Gastrocnemius medialis (tissue), 4 donors: ENCODE results near the gene FTH1. TPM values are rescaled to one million over a fixed set of nuclear protein-coding genes. Genes with fewer than 3 reads are reported as not detected.
"Not testable (repeated sequence)": the region's sequence is repeated elsewhere in the genome, so short reads cannot be mapped to it uniquely, and the experiment has no call there.

ENCODE experiments used
- ATAC-seq, 2 donors: fragments of 150-250 bp; one replicate each; pipeline ENCODE4 v1.9.1; 2016
- DNase-seq, 2 donors: peaks; one replicate each; pipeline ENCODE4 v3.0.0-alpha.2; 2019
- H3K27ac ChIP-seq, 4 donors: fragments of 200-600 bp; sonication (generic); 1 replicate in 1 of 4; 2 replicates in 3 of 4; pipeline ENCODE4 v1.5.1; 2016 to 2018; ENCODE audit warnings: mild to moderate bottlenecking in 2 of 4, moderate library complexity in 1 of 4
- H3K27me3 ChIP-seq, 3 donors: fragments of 200-600 bp; sonication (generic) in 2 of 3; 1 replicate in 1 of 3; 2 replicates in 2 of 3; pipeline versions ENCODE4 v1.5.1 to v1.6.0; 2016 to 2019; ENCODE audit warnings: mild to moderate bottlenecking in 1 of 3, moderate library complexity in 1 of 3
- H3K36me3 ChIP-seq, 2 donors: fragments of 200-600 bp; sonication (generic) in 1 of 2; one replicate each; pipeline ENCODE4 v1.5.1; 2017 to 2018
- H3K4me1 ChIP-seq, 2 donors: fragments of 200-600 bp; sonication (generic) in 1 of 2; one replicate each; pipeline ENCODE4 v1.5.1; 2016 to 2017; ENCODE audit warnings: mild to moderate bottlenecking in 2 of 2
- H3K4me3 ChIP-seq, 4 donors: fragments of 200-600 bp; sonication (generic) in 3 of 4; 1 replicate in 1 of 4; 2 replicates in 3 of 4; pipeline ENCODE4 v1.5.1; 2016 to 2019; ENCODE audit warnings: mild to moderate bottlenecking in 2 of 4
- H3K9me3 ChIP-seq, 3 donors: fragments of 200-600 bp; sonication (generic) in 2 of 3; 1 replicate in 1 of 3; 2 replicates in 2 of 3; pipeline ENCODE4 v1.5.1; 2016 to 2019
- POLR2A ChIP-seq, 2 donors: fragments of 450-650 bp; IDR thresholded peaks; one replicate each; pipeline ENCODE4 v1.6.1; 2017; ENCODE audit warnings: antibody characterized with exemption in 2 of 2, mild to moderate bottlenecking in 2 of 2, moderate library complexity in 2 of 2
- in situ Hi-C, 4 donors: fragments of 200-750 bp; cut with MboI; loops; one replicate each; pipeline versions ENCODE4 v1.15.0 to v1.8.0; 2017; ENCODE audit warnings: low sequenced_read_pairs in 4 of 4
- intact Hi-C: fragments of 100-400 bp; cut with DNase I; formaldehyde crosslinking; loops from one replicate; pipeline ENCODE4 v1.15.1; 2023; ENCODE audit warnings: low total_unique reads
- total RNA-seq, 4 donors: library from RNA; depleted of rRNA; stranded (reverse); fragments of >200 nt; gene quantifications; one replicate each; pipeline versions ENCODE4 v1.1.0 to v1.2.3, GENCODE V29; 2016
- TF ChIP-seq, protein P1 (sequence below), 5 experiments: fragments of 450-650 bp in 3 of 5; fragments of 200-600 bp in 2 of 5; sonication (generic) in 2 of 5; IDR thresholded peaks in 4 of 5; conservative IDR thresholded peaks in 1 of 5; 1 replicate in 4 of 5; 2 replicates in 1 of 5; pipeline ENCODE4 v1.5.1; 2016 to 2019; ENCODE audit warnings: antibody characterized with exemption in 5 of 5, mild to moderate bottlenecking in 3 of 5, moderate library complexity in 3 of 5

Gene FTH1
- total RNA-seq, 4 donors from 2014 or later: 1,340 to 3,366 (median 1,705) TPM

DNA sequence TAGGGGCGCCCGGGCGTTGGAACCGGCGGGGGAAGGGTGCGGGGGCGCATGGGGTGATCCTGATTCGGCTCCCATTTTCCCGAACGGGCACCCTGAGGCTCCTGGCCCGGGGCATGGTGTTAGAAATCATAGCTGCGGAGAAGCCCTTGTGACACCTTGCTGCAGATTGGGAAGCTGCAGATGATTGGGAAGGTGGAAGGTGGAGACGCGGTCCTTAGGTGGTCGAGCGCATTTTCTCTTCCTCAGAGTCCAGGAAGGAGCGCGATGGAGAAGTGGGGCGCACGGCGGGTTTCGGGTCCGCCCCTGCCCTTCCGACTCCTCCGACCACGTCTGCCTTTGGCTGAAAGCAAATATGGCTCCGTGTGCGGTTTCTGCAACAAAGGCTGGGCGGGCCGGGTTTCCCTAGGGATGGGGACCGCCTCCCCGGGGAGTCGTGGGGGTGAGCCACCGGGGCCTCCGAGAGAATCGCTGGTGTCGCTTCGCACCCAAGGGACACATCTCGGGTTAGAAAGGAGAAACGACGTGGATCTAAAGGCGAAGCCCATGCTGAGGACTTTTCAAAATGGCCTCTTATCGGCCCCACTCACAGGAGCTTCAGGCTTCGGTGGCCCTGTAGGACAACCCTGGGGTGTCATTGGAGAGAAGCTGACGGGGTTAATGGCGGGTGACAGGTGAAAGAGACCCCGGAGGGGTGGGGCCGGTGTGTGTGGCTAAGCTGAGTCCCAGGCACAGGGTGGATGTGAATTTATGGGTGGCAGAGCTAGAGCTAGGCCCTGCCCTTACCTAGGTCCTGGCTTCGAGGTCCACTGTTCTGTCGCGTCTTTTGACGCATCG is 707 bp upstream of the FTH1 start:
- Histone ChIP-seq H3K4me3 (peak overlapping the region; percentile 83 to 94 (median 91)), H3K27ac (peak overlapping the region; percentile 93 to 100 (median 99)), H3K4me1 (peaks cover 56 to 68% of the 10 kb centered on the region in 2 donors), H3K27me3 (no peaks in the 10 kb centered on the region), H3K36me3 (peaks cover 0 to 27% of the 10 kb centered on the region in 2 donors), H3K9me3 (no peaks in the 10 kb centered on the region)
- ATAC-seq: peak; percentile 4
- DNase-seq: no peak
- intact Hi-C loops: loop anchor here (1.0 to 10.0 kb wide), 3 partner anchors 77 to 273 kb away; partner anchors contain the start of genes FADS3, FEN1 and TMEM258
- TF ChIP-seq, protein P1, sequence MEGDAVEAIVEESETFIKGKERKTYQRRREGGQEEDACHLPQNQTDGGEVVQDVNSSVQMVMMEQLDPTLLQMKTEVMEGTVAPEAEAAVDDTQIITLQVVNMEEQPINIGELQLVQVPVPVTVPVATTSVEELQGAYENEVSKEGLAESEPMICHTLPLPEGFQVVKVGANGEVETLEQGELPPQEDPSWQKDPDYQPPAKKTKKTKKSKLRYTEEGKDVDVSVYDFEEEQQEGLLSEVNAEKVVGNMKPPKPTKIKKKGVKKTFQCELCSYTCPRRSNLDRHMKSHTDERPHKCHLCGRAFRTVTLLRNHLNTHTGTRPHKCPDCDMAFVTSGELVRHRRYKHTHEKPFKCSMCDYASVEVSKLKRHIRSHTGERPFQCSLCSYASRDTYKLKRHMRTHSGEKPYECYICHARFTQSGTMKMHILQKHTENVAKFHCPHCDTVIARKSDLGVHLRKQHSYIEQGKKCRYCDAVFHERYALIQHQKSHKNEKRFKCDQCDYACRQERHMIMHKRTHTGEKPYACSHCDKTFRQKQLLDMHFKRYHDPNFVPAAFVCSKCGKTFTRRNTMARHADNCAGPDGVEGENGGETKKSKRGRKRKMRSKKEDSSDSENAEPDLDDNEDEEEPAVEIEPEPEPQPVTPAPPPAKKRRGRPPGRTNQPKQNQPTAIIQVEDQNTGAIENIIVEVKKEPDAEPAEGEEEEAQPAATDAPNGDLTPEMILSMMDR (IDR thresholded peaks at IDR 0.05 in 4 of 5, conservative IDR thresholded peaks at IDR 0.05 in 1 of 5): no peak
- TF ChIP-seq POLR2A (IDR thresholded peaks at IDR 0.05): no peak
- in situ Hi-C loops: no loop called here

DNA sequence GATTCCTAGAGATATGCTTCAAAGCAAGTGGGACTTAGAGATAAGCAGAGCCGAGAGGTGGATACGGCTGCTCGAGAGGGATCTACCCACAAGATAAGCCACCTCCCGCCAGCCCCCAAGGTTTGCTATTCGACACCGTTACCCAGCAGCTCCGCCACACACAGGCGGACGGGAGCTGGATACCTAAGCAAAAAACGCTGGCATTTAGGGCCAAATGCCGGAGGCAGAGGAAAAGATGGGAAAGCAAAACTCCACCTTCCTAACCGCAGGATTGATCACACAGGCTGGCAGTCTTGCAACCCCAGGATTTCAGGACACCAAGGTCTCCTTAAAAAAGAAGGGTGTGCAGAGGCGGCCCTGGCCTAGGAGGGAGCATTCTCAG is 709 bp downstream of the FTH1 start:
- peaks cover 0 to 27% of the 10 kb centered on the region in 2 donors for H3K36me3 ChIP-seq
- intact Hi-C loops: loop anchor here (1.0 to 10.0 kb wide), 3 partner anchors 75 to 272 kb away; partner anchors contain the start of genes FADS3, FEN1 and TMEM258
- in situ Hi-C loops: no loop called here
- peaks cover 56 to 66% of the 10 kb centered on the region in 2 donors for H3K4me1 ChIP-seq
- peak overlapping the region; percentile 83 to 94 (median 91) for H3K4me3 ChIP-seq
- no peaks in the 10 kb centered on the region for H3K9me3 ChIP-seq
- H3K27me3 ChIP-seq: no peaks in the 10 kb centered on the region
- TF ChIP-seq POLR2A (IDR thresholded peaks at IDR 0.05): no peak
- TF ChIP-seq, protein P1 (IDR thresholded peaks at IDR 0.05 in 4 of 5, conservative IDR thresholded peaks at IDR 0.05 in 1 of 5): no peak
- H3K27ac ChIP-seq: peak overlapping the region; percentile 93 to 100 (median 99)
- ATAC-seq (no peak), DNase-seq (no peak)

DNA sequence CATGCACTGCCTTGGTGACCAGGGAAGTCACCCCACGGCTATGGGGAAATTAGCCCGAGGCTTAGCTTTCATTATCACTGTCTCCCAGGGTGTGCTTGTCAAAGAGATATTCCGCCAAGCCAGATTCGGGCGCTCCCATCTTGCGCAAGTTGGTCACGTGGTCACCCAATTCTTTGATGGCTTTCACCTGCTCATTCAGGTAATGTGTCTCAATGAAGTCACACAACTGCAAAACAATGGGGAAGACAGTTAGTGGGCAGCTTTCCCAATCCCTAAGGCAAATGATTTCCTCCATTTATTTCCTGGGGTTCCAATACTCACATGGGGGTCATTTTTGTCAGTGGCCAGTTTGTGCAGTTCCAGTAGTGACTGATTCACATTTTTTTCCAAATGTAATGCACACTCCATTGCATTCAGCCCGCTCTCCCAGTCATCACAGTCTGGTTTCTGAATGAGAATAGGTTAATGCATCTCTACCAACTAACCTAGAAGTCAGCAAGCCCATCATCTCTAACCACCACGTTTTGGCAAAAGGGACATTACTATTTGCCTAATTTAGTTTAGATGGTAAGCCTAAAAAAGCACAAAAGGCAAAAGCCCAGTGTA is 2.7 kb downstream of the FTH1 start:
- intact Hi-C loops: loop anchor here (5.0 to 10.0 kb wide), 2 partner anchors 172 to 270 kb away; partner anchors contain the start of genes FEN1 and TMEM258
- not testable (repeated sequence) for DNase-seq

DNA sequence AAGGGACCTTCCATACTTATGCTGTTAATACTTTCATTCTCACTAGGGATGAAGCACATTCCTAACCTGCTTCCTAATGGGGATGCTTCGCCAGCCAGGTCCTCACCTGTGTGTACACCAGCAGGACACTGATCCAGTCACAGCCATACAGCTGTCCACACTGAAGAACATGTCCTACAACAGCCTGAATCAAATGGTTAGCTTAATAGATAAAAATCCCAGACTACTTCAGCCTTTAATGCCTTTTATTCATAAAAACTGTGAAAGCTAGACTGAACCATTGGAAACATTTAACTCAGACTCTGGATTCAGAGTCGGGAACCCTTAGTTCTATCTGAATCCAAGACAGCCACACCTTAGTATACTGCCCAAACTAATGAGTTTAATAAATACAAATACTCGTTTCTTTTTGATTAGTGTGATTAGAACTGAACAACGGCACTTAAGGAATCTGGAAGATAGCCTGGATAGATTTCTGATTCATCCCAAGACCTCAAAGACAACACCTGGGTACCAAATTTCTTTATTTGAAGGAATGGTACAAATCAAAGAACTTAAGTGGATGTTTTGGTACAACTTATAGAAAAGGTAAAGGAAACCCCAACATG is 3.3 kb downstream of the FTH1 start:
- intact Hi-C loops (loop anchor here (10.0 kb wide), 1 partner anchor 269 kb away; no protein-coding TSS in a partner anchor), in situ Hi-C loops (no loop called here)
- TF ChIP-seq POLR2A (IDR thresholded peaks at IDR 0.05): no peak
- TF ChIP-seq, protein P1 (IDR thresholded peaks at IDR 0.05 in 4 of 5, conservative IDR thresholded peaks at IDR 0.05 in 1 of 5): no peak
- no peaks in the 10 kb centered on the region for H3K9me3 ChIP-seq
- H3K27me3 ChIP-seq: no peaks in the 10 kb centered on the region
- peak overlapping the region; percentile 93 to 100 (median 99) for H3K27ac ChIP-seq
- H3K4me3 ChIP-seq: peak overlapping the region in 3 of 4 donors; percentile 83 to 92 (median 90)
- H3K36me3 ChIP-seq: peaks cover 0 to 27% of the 10 kb centered on the region in 2 donors
- DNase-seq: no peak
- H3K4me1 ChIP-seq: peaks cover 45 to 52% of the 10 kb centered on the region in 2 donors
- no peak for ATAC-seq

More for the DNA sequence above, 2.7 kb downstream of the FTH1 start:
- H3K9me3 ChIP-seq, ATAC-seq, H3K27me3 ChIP-seq, in situ Hi-C loops: not testable (repeated sequence)
- H3K4me3 ChIP-seq: peak overlapping the region; percentile 83 to 94 (median 91)
- peaks cover 47 to 58% of the 10 kb centered on the region in 2 donors for H3K4me1 ChIP-seq
- H3K27ac ChIP-seq: peak overlapping the region; percentile 93 to 100 (median 99)
- peaks cover 0 to 27% of the 10 kb centered on the region in 2 donors for H3K36me3 ChIP-seq
